Measurements from ENCODE around the gene CFAP46.
"Not testable (repeated sequence)": the region's sequence is repeated elsewhere in the genome, so short reads cannot be mapped to it uniquely, and the experiment has no call there.

CFAP46 gene

GRCh38 chr10:132906836-132907235 lies 35.5 kb downstream of the CFAP46 start:
- Histone ChIP-seq H3K36me3 (ENCODE audit: control insufficient read depth, insufficient read depth, low read length) (no peaks in the 10 kb centered on the region), H3K27ac (ENCODE audit: low read depth, low read length) (no peak overlapping the region), H3K4me1 (ENCODE audit: control insufficient read depth, insufficient read depth, low read length) (no peaks in the 10 kb centered on the region), H3K9ac (ENCODE audit: low read length) (no peak overlapping the region), H3K27me3 (ENCODE audit: control insufficient read depth, insufficient read depth, low read length) (no peaks in the 10 kb centered on the region), H3K4me3 (ENCODE audit: low read length) (no peak overlapping the region)

GRCh38 chr10:132906106-132906505 lies 36.3 kb downstream of the CFAP46 start:
- H3K36me3 ChIP-seq (ENCODE audit: control insufficient read depth, insufficient read depth, low read length): no peaks in the 10 kb centered on the region
- no peaks in the 10 kb centered on the region for H3K27me3 ChIP-seq (ENCODE audit: control insufficient read depth, insufficient read depth, low read length)

GRCh38 chr10:132905661-132906060 lies 36.7 kb downstream of the CFAP46 start:
- Histone ChIP-seq H3K27me3 (ENCODE audit: control insufficient read depth, insufficient read depth, low read length) (no peaks in the 10 kb centered on the region), H3K36me3 (ENCODE audit: control insufficient read depth, insufficient read depth, low read length) (no peaks in the 10 kb centered on the region), H3K9ac (ENCODE audit: low read length) (no peak overlapping the region), H3K4me3 (ENCODE audit: low read length) (no peak overlapping the region), H3K4me1 (ENCODE audit: control insufficient read depth, insufficient read depth, low read length) (no peaks in the 10 kb centered on the region), H3K27ac (ENCODE audit: low read depth, low read length) (no peak overlapping the region)

More at GRCh38 chr10:132906106-132906505, 36.3 kb downstream of the CFAP46 start:
- Histone ChIP-seq H3K4me1 (ENCODE audit: control insufficient read depth, insufficient read depth, low read length) (no peaks in the 10 kb centered on the region), H3K4me3 (ENCODE audit: low read length) (no peak overlapping the region), H3K9ac (ENCODE audit: low read length) (no peak overlapping the region), H3K27ac (ENCODE audit: low read depth, low read length) (no peak overlapping the region)

GRCh38 chr10:132904814-132905649 lies 37.3 kb downstream of the CFAP46 start:
- no peak overlapping the region for H3K4me3 ChIP-seq (ENCODE audit: low read length)
- H3K4me1 ChIP-seq (ENCODE audit: control insufficient read depth, insufficient read depth, low read length): no peaks in the 10 kb centered on the region
- no peaks in the 10 kb centered on the region for H3K27me3 ChIP-seq (ENCODE audit: control insufficient read depth, insufficient read depth, low read length)
- no peak overlapping the region for H3K9ac ChIP-seq (ENCODE audit: low read length)
- no peak overlapping the region for H3K27ac ChIP-seq (ENCODE audit: low read depth, low read length)
- no peaks in the 10 kb centered on the region for H3K36me3 ChIP-seq (ENCODE audit: control insufficient read depth, insufficient read depth, low read length)

- no peaks in the 10 kb centered on the region for H3K4me1 ChIP-seq (ENCODE audit: control insufficient read depth, insufficient read depth, low read length)
- no peak overlapping the region for H3K9ac ChIP-seq (ENCODE audit: low read length)
- H3K4me3 ChIP-seq (ENCODE audit: low read length): no peak overlapping the region
- H3K27ac ChIP-seq (ENCODE audit: low read depth, low read length): no peak overlapping the region
- no peaks in the 10 kb centered on the region for H3K27me3 ChIP-seq (ENCODE audit: control insufficient read depth, insufficient read depth, low read length)
- no peaks in the 10 kb centered on the region for H3K36me3 ChIP-seq (ENCODE audit: control insufficient read depth, insufficient read depth, low read length)
Measured at GRCh38 chr10:132904181-132904813, 38.1 kb downstream of the CFAP46 start.

- not testable (repeated sequence) for H3K4me1 ChIP-seq (ENCODE audit: control insufficient read depth, insufficient read depth, low read length); H3K27ac ChIP-seq (ENCODE audit: low read depth, low read length); H3K4me3 ChIP-seq (ENCODE audit: low read length); H3K9ac ChIP-seq (ENCODE audit: low read length); H3K27me3 ChIP-seq (ENCODE audit: control insufficient read depth, insufficient read depth, low read length); H3K36me3 ChIP-seq (ENCODE audit: control insufficient read depth, insufficient read depth, low read length)
Measured at GRCh38 chr10:132902656-132903575, 39.5 kb downstream of the CFAP46 start.

GRCh38 chr10:132901351-132901750 lies 41.0 kb downstream of the CFAP46 start:
- Histone ChIP-seq H3K27ac (ENCODE audit: low read depth, low read length) (no peak overlapping the region), H3K4me3 (ENCODE audit: low read length) (no peak overlapping the region), H3K36me3 (ENCODE audit: control insufficient read depth, insufficient read depth, low read length) (no peaks in the 10 kb centered on the region), H3K9ac (ENCODE audit: low read length) (no peak overlapping the region), H3K4me1 (ENCODE audit: control insufficient read depth, insufficient read depth, low read length) (no peaks in the 10 kb centered on the region), H3K27me3 (ENCODE audit: control insufficient read depth, insufficient read depth, low read length) (no peaks in the 10 kb centered on the region)

- Histone ChIP-seq H3K27me3 (ENCODE audit: control insufficient read depth, insufficient read depth, low read length) (no peaks in the 10 kb centered on the region), H3K27ac (ENCODE audit: low read depth, low read length) (no peak overlapping the region), H3K36me3 (ENCODE audit: control insufficient read depth, insufficient read depth, low read length) (no peaks in the 10 kb centered on the region), H3K4me3 (ENCODE audit: low read length) (no peak overlapping the region), H3K4me1 (ENCODE audit: control insufficient read depth, insufficient read depth, low read length) (no peaks in the 10 kb centered on the region), H3K9ac (ENCODE audit: low read length) (no peak overlapping the region)
Measured at GRCh38 chr10:132900211-132900756, 42.1 kb downstream of the CFAP46 start.

- Histone ChIP-seq H3K27me3 (ENCODE audit: control insufficient read depth, insufficient read depth, low read length) (no peaks in the 10 kb centered on the region), H3K4me1 (ENCODE audit: control insufficient read depth, insufficient read depth, low read length) (no peaks in the 10 kb centered on the region), H3K4me3 (ENCODE audit: low read length) (no peak overlapping the region), H3K27ac (ENCODE audit: low read depth, low read length) (no peak overlapping the region), H3K36me3 (ENCODE audit: control insufficient read depth, insufficient read depth, low read length) (no peaks in the 10 kb centered on the region), H3K9ac (ENCODE audit: low read length) (no peak overlapping the region)
Measured at GRCh38 chr10:132899751-132900065, 42.7 kb downstream of the CFAP46 start.

- Histone ChIP-seq H3K36me3 (ENCODE audit: control insufficient read depth, insufficient read depth, low read length) (no peaks in the 10 kb centered on the region), H3K27me3 (ENCODE audit: control insufficient read depth, insufficient read depth, low read length) (no peaks in the 10 kb centered on the region), H3K4me3 (ENCODE audit: low read length) (no peak overlapping the region), H3K9ac (ENCODE audit: low read length) (no peak overlapping the region), H3K4me1 (ENCODE audit: control insufficient read depth, insufficient read depth, low read length) (no peaks in the 10 kb centered on the region), H3K27ac (ENCODE audit: low read depth, low read length) (no peak overlapping the region)
Measured at GRCh38 chr10:132899054-132899750, 43.2 kb downstream of the CFAP46 start.

- Histone ChIP-seq H3K27ac (ENCODE audit: low read depth, low read length) (no peak overlapping the region), H3K9ac (ENCODE audit: low read length) (no peak overlapping the region), H3K36me3 (ENCODE audit: control insufficient read depth, insufficient read depth, low read length) (no peaks in the 10 kb centered on the region), H3K27me3 (ENCODE audit: control insufficient read depth, insufficient read depth, low read length) (no peaks in the 10 kb centered on the region), H3K4me3 (ENCODE audit: low read length) (no peak overlapping the region), H3K4me1 (ENCODE audit: control insufficient read depth, insufficient read depth, low read length) (no peaks in the 10 kb centered on the region)
Measured at GRCh38 chr10:132898391-132899053, 43.8 kb downstream of the CFAP46 start.
